ENCODE data around the gene FAM170B. TPM values are rescaled to one million over a fixed set of nuclear protein-coding genes. Genes with fewer than 3 reads are reported as not detected.

Gene FAM170B
- total and polyA plus RNA-seq, 10 donors, result 0.05 to 0.06 TPM; not detected in 8

- peaks cover 0 to 7% (median 3%) of the 10 kb centered on the region in 6 donors for H3K4me1 ChIP-seq
- H3K9me3 ChIP-seq, result no peaks in the 10 kb centered on the region
- no peak overlapping the region for H3K4me3 ChIP-seq
- TF ChIP-seq POLR2AphosphoS5 (IDR thresholded peaks at IDR 0.05), result no peak
- no peak for TF ChIP-seq POLR2A (IDR thresholded peaks at IDR 0.05)
- no peak for TF ChIP-seq CTCF (IDR thresholded peaks at IDR 0.05 in 8 of 11, conservative IDR thresholded peaks at IDR 0.05 in 3 of 11)
- WGBS, 5 donors, result 58 to 81% (median 66%) methylated on average over 3 of the region's 3 CpGs
- H3K36me3 ChIP-seq, result no peaks in the 10 kb centered on the region
- DNase-seq, result no peak
- peaks cover 0 to 24% (median 11%) of the 10 kb centered on the region in 7 donors for H3K27me3 ChIP-seq (replicated peaks in 1 of 7)
- intact Hi-C loops (cut with DNase I; ENCODE audit: low total_unique reads), result no loop called here
- no peak overlapping the region for H3K27ac ChIP-seq
These were observed 14.1 kb downstream of the FAM170B start for GRCh38 chr10:49119746-49120145.

GRCh38 chr10:49118430-49119074 is 15.3 kb downstream of the FAM170B start:
- Histone ChIP-seq H3K9me3 (no peaks in the 10 kb centered on the region), H3K36me3 (no peaks in the 10 kb centered on the region), H3K27me3 (replicated peaks in 1 of 7) (peaks cover 0 to 35% (median 14%) of the 10 kb centered on the region in 7 donors), H3K27ac (no peak overlapping the region), H3K4me3 (no peak overlapping the region), H3K4me1 (peaks cover 0 to 10% (median 5%) of the 10 kb centered on the region in 6 donors)
- intact Hi-C loops (cut with DNase I; ENCODE audit: low total_unique reads), result no loop called here
- no peak for DNase-seq
- TF ChIP-seq CTCF (IDR thresholded peaks at IDR 0.05 in 8 of 11, conservative IDR thresholded peaks at IDR 0.05 in 3 of 11) (no peak), POLR2AphosphoS5 (IDR thresholded peaks at IDR 0.05) (no peak), POLR2A (IDR thresholded peaks at IDR 0.05) (no peak)
- WGBS, 5 donors, result 77 to 87% (median 82%) methylated on average over 6 of the region's 6 CpGs

- TF ChIP-seq CTCF (IDR thresholded peaks at IDR 0.05 in 8 of 11, conservative IDR thresholded peaks at IDR 0.05 in 3 of 11), result no peak
- H3K27ac ChIP-seq, result no peak overlapping the region
- WGBS, 5 donors, result 64 to 89% (median 75%) methylated on average over 4 of the region's 4 CpGs
- H3K9me3 ChIP-seq, result no peaks in the 10 kb centered on the region
- H3K4me3 ChIP-seq, result no peak overlapping the region
- H3K36me3 ChIP-seq, result no peaks in the 10 kb centered on the region
- intact Hi-C loops (cut with DNase I; ENCODE audit: low total_unique reads), result no loop called here
- DNase-seq, result no peak
- H3K4me1 ChIP-seq, result peaks cover 0 to 10% (median 5%) of the 10 kb centered on the region in 6 donors
- peaks cover 0 to 36% (median 14%) of the 10 kb centered on the region in 7 donors for H3K27me3 ChIP-seq (replicated peaks in 1 of 7)
These were observed 16.3 kb downstream of the FAM170B start for GRCh38 chr10:49117376-49118070.
